GM10847 (cell line): ENCODE data around the gene RGS1.

ENCODE experiments used
- POLR2A ChIP-seq: IDR thresholded peaks from 2 replicates; pipeline ENCODE4 v1.6.1; 2011; ENCODE audit not compliant: insufficient read length; ENCODE audit errors: extremely low read depth

The RGS1 gene

DNA sequence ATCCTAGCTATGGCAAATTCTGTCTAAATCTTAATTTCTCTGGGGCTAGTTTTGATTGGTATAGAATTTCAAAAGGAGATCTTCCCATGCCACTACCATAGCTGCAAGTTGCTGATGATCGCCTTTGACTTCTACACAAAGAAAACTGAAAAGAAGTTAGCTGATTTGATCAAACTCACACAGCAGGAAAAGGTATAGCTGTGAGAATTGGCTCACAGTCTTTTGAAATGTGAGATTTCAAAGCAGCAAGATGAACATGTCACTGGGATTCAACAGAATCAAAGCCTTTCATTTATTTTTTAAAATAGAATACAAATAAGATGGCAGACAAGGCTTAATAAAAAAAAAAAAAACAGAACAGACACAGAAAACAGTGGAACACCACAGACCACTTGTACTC, 7.5 kb upstream of the RGS1 start:
- TF ChIP-seq POLR2A, result no peak

DNA sequence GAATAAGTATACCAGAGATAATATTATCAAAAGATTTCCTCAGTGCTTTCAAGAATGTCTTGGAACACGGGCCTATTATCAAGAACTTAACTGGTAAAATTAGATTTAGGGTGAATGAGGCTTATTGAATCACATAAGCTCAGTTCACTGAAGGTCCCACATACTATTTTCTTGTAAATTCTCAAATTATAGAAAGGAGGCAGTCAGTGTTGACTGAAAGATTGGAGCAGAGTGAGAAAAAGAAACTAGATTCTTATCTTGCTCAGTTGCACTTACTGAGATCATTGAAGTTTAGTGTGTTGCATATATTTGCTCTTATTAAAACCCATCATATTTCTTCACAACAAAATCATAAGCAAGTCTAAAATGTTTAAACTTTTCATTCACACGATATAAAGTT, 3.9 kb upstream of the RGS1 start:
- no peak for TF ChIP-seq POLR2A

DNA sequence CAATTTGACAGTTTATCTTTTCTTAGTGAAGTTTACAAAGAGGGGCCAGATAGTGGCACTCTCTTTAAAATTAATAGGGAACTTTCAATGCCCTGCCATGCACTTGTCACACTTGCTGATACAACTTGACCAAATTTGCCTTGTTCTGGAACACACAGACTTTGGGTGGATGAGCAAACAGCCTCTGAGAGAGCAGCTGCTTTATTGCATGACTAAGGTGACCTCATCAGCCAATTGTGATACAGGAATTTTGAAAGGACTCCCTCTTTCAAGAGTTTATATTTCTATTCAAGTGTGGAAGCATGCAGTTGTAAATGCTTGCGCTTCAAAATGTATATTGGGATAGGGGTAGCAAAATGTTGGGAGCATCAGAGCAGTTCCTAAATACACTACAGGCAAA, 2.1 kb upstream of the RGS1 start:
- no peak for TF ChIP-seq POLR2A

DNA sequence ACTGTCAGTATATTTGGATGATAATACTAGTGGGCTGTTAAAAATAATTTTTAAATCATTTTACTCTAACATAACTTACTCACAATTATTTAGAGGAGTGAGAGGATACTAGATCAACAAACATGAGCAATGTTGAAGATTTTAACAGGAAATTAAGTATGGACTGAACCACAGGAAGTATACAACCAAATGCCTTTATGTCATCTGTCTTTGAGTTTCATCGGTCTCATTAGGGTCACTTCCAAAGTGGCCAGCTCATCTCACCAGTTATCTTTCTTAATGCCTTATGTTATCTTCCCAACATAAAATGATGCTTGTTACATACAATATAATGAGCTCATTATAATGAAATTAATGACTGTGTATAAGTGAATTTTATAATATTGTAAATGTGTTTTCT, 1.5 kb upstream of the RGS1 start:
- TF ChIP-seq POLR2A, result no peak

DNA sequence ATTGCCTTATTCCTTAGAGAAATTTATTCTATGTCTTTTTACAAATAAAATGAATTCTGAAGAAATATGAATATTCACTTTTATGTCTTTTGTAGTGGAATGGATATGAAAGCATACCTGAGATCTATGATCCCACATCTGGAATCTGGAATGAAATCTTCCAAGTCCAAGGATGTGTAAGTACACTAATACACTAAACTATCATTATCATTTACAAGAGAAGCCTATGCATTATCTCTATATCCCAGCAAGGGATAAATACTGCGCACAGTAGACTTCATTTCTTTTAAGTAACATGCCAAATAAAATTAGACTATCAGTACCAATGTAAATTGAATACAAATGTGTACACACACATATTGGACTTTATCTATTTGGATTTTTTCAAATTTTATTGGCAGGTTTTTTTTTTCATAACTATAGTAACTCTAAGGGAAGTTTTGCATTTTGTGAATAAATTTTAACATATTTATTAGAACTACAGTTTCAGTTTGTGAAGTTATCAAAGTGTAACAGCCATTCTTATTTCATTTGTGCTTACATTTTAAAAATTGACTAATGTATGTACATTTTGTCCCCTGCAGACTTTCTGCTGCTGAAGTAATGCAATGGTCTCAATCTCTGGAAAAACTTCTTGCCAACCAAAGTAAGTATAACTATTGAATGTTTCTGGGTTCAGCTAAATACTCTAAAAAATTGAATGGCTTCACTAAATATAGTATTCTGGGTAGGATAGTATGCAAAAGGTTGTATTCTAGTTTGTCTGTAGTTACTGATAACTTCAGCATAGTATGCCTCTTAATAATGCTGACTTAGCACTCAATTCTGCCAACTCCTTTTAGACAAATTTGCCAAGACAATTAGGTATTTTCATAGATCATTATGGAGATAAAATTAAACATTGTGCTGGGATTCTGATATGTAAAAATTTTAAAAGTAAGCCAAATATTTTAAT, 894 bp downstream of the RGS1 start:
- no peak for TF ChIP-seq POLR2A

DNA sequence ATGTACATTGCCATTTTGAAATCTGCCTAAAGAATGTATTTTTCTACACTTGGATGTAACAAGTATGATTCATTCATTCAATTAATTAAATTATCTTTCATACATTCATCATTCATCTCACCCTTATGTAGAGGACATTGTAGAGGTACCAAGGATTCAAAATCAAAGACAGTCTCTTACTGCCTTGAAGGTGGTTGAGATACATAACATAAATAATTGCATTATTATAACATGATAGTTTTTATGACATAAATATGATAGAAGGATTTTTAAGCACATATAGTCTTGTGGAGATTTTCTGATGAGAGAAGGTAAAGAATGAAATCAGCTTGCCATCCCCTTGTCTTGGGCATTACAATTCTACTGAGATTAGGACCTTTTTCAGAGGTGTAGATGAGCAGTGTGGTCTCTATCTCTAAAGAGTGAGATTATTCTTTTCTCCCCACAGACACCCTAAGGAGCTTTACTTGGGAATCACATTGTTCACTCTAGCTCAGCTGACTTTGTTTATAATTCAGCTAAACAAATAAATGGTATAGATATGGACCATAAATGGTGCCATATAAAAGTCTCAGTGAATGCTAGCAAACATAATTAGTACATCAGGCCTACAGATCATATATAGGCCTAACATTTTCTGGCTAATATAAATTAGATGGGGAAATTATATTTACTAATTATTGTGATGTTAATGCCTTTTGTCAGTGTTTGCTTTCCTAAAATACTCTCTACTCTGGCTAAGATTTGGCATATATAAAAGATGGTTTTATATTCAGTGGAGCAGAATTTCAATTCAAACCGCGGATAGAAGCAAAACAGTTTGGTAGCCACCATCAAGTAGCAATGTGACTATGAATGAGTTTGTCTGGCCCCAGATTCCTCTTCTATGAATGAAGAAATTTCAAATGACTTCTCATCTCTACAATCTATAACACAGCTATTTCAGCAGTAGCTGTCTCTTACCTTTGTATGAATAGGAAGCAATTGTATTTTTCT, 1.9 kb downstream of the RGS1 start:
- TF ChIP-seq POLR2A, result no peak

DNA sequence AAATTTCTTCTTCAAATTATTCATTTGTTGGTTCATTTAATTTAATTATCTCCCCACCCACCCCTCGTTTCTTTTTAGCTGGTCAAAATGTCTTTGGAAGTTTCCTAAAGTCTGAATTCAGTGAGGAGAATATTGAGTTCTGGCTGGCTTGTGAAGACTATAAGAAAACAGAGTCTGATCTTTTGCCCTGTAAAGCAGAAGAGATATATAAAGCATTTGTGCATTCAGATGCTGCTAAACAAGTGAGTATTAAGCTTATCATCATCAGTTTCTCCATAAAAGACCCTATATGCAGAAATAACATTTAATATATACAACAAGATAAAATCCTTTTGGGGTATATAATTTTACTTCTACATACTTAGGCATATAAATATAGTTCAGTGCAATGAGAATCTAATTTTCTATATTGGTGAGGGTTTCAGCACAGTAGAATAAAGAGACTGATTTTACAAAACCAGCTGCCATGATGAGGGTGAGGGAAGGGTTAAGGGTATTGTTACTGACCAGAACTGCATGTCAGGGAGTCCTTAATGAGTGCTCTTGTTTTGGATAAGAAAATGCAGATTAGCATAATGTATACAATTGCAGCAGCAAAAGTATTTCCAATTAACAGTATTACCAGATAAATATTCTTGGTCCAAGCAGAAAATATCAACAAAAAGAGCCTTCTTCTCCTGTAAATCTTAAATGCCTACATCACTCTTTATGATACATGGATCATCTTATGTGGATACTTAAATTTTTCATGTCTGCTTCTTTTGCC, 2.8 kb downstream of the RGS1 start:
- no peak for TF ChIP-seq POLR2A

DNA sequence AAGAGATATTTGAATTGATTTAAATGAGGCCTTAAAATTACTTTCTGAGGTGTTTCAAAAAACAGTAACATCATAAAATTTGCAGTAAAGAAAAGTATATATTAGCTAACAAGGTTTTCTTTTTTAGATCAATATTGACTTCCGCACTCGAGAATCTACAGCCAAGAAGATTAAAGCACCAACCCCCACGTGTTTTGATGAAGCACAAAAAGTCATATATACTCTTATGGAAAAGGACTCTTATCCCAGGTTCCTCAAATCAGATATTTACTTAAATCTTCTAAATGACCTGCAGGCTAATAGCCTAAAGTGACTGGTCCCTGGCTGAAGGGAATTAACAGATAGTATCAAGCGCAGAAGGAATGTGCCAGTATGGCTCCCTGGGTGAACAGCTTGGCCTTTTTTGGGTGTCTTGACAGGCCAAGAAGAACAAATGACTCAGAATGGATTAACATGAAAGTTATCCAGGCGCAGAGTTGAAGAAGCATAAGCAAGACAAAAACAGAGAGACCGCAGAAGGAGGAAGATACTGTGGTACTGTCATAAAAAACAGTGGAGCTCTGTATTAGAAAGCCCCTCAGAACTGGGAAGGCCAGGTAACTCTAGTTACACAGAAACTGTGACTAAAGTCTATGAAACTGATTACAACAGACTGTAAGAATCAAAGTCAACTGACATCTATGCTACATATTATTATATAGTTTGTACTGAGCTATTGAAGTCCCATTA, 3.6 kb downstream of the RGS1 start:
- TF ChIP-seq POLR2A, result peak; percentile 40

DNA sequence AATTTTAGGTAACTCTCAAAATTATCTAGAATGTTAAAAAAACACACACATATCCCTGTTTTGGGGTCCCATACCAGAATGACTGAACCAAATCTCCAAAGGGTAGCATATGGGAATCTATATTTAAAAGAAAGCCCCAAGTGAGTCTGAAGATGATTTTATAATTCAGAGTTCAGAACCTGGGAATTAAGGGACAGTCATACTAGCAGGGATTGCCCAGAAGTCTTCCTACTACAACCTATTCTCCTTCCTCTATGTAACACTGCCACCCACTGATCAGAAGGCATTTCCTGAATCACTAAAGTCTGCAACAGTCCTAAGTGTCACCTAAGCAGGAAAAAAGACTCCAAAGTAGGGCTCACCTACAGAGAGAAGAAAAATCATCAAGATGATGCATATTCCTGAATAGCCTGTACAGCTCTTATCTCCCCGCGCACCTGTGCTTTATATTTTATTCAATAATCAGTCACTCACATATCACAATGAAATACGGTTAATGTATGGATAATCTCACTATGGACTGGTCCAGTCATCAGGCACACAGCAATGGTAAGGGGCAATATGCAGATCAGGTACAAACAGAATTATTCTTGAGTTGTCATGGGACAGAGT, 4.9 kb downstream of the RGS1 start:
- peak; percentile 30 for TF ChIP-seq POLR2A

DNA sequence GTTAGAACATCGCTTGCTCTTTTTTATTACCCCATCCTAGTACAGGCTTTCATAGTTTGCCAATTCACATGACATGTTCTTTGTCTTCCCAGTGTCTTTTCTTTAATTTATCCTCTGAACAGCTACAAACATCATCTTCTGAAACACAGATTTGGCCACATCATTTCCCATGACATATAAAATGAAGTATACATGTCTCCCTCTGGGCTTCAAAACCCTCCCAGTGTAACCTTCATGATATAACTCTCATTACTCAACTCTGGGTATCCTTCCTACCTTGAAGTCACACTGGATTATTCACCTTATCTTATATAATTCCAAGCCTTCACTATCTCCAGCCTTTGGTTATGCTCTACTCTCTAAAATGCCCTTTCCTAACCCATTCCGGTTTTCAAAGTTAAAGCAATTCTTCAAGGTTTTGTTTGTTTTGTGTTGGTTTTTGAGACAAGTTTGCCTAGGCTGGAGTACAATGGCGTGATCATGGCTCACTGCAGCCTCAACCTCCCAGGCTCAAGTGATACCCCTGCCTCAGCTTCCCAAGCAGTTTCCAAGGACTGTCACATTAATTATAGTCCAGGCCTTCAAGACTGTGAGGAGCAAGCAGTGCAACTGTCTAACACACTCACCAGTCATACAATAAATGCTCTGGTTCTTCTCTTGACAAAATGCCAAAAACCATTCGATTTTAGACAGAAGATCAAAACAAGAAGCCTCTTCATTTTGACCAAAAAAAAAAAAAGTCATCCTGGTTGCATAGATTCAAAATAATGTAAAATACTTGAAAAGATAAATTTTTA, 5.8 kb downstream of the RGS1 start:
- TF ChIP-seq POLR2A, result no peak

DNA sequence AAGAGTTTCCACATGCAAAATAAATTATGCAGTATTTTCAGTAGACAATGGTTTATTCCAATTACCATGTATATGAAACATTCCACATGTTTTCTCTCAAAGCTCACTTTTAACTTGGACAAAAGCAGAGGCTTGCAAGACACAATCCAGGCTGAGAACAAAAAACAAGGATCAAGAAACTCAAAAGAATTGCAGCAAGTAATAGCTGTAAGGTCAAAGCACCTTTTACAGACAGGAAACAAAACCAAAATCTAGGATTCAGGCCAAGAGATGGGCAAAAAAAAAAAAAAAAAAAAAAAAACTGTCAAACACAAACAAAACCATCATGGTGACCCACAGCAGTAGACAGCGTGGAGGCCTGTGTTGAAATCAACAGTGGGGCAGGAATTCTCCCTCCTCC, 9.3 kb downstream of the RGS1 start:
- TF ChIP-seq POLR2A, result no peak

DNA sequence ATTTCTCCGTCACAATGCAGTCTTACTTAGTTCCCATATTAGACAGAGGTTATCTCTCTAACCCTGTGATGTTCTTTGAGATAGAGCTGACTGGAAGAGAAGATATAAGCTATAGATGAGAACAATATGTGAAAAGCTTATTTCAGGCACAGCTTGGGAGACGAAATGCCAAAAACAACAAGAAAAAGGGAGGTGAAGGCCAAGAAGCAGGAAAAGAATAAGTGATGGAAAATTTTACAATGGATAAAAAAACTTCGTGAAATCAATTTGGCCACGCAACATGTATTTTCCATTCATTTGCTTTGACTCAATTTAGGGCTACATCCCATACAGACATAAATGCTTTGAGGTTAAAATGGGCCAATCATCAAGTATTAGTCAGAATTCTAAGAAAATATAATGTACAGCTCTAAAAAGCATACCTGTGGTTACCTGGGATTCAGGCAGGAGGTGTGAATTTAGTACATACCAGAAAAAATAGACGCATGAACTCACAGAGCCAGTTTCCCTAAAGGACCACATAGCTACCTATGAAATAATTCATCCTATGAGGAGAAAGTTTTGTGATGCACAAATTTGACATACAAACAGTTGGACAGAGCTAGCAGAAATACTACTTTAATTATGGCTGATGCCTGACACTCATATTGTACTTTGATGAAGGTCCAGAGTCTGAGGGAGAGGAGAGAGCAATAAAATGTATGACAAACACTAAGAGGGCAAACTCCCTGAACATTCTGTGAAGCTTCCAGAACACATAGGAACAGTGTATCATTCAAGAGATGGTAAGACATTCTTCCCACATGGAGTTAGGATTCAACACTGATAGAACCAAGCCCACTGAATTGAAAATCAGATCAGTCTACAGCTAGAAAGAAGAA, 12.1 kb downstream of the RGS1 start:
- no peak for TF ChIP-seq POLR2A
